ENCODE results near the gene PHF2.

GRCh38 chr9:93659837-93660177 is 83.4 kb downstream of the PHF2 start:
- TF ChIP-seq CTCF (IDR thresholded peaks at IDR 0.05) (no peak), EZH2 (IDR thresholded peaks at IDR 0.05; ENCODE audit: borderline replicate concordance, insufficient read depth, low read depth, low read length, poor library complexity, severe bottlenecking) (no peak)
